Activated CD8-positive, alpha-beta T cell treated with anti-CD3 and anti-CD28 coated beads for 36 hours (primary cell): ENCODE results near the gene XXYLT1. TPM values are rescaled to one million over a fixed set of nuclear protein-coding genes. Genes with fewer than 3 reads are reported as not detected.
A peak's percentile ranks its signal among the peaks of the same experiment; 100 is the strongest.

Experiments
- ATAC-seq: fragments of 200-7000 bp; cut with Tn5 transposase; one replicate; pipeline ENCODE4 v1.10.0; 2021; ENCODE audit warnings: mild to moderate bottlenecking, moderate library complexity
- CTCF ChIA-PET: fragments of 350-600 bp; sonication (Branson Sonifier 250); formaldehyde crosslinking; loops from one replicate; lab custom pipeline; 2021; ENCODE audit warnings: antibody characterized with exemption; lab: Charles Lee
- POLR2A ChIA-PET: fragments of 350-600 bp; sonication (Branson Sonifier 250); formaldehyde crosslinking; loops from one replicate; lab custom pipeline; 2021; ENCODE audit warnings: antibody characterized with exemption; lab: Charles Lee
- DNase-seq: peaks from one replicate; pipeline ENCODE4 v3.0.0-alpha.2; 2020
- H3K27ac Mint-ChIP-seq: one replicate; pipeline ENCODE4 v1.8.0; 2021; ENCODE audit warnings: mild to moderate bottlenecking, mixed read lengths
- H3K27me3 Mint-ChIP-seq: one replicate; pipeline ENCODE4 v1.8.0; 2021; ENCODE audit warnings: mixed read lengths
- H3K36me3 Mint-ChIP-seq: one replicate; pipeline ENCODE4 v1.8.0; 2021; ENCODE audit warnings: low read depth, mixed read lengths
- H3K4me1 Mint-ChIP-seq: one replicate; pipeline ENCODE4 v1.8.0; 2021; ENCODE audit warnings: low read depth, mixed read lengths
- H3K4me3 Mint-ChIP-seq: one replicate; pipeline ENCODE4 v1.8.0; 2021; ENCODE audit warnings: mild to moderate bottlenecking, moderate library complexity, mixed read lengths
- H3K9me3 Mint-ChIP-seq: one replicate; pipeline ENCODE4 v1.8.0; 2021; ENCODE audit warnings: mixed read lengths
- intact Hi-C: fragments of 100-400 bp; cut with micrococcal nuclease; formaldehyde crosslinking; loops from one replicate; pipeline ENCODE4 v1.10.0; 2022
- total RNA-seq, 2 experiments: library from RNA; stranded (reverse); gene quantifications; one replicate each; pipeline ENCODE4 v1.2.3, GENCODE V29; 2021
- TF ChIP-seq, protein P1 (sequence below): fragments of 200-600 bp; IDR thresholded peaks from one replicate; pipeline ENCODE4 v1.8.0; 2022; ENCODE audit warnings: antibody characterized with exemption, mild to moderate bottlenecking

XXYLT1 gene
- total RNA-seq, 2 experiments from 2014 or later = 8.4 to 9.6 TPM

DNA sequence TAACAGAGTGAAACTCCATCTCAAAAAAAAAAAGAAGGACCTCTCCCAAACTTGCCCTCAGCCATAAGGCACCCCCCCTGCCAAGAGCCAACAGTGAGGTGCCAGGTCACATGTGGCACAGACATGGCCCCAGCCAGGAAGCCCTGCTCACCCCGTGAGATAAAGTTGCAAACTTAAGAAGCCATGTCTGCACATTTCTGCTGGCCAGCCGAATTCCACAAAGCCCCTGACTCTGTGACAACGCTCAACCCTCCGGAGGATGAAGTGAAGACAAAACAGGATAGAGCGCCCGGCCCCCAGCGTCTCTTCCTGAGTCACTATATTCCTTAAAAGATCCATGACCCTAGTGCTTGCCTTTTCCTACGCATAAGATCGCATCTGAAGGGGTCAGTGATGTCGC, 188.1 kb downstream of the XXYLT1 start:
- intact Hi-C loops = no loop called here
- H3K4me3 Mint-ChIP-seq = no peak overlapping the region
- H3K27me3 Mint-ChIP-seq = no peaks in the 10 kb centered on the region
- ChIA-PET CTCF (no interaction called here), POLR2A (no interaction called here)
- peaks cover 11% of the 10 kb centered on the region for H3K4me1 Mint-ChIP-seq
- H3K9me3 Mint-ChIP-seq = no peaks in the 10 kb centered on the region
- no peak for DNase-seq
- no peaks in the 10 kb centered on the region for H3K36me3 Mint-ChIP-seq
- TF ChIP-seq, protein P1, sequence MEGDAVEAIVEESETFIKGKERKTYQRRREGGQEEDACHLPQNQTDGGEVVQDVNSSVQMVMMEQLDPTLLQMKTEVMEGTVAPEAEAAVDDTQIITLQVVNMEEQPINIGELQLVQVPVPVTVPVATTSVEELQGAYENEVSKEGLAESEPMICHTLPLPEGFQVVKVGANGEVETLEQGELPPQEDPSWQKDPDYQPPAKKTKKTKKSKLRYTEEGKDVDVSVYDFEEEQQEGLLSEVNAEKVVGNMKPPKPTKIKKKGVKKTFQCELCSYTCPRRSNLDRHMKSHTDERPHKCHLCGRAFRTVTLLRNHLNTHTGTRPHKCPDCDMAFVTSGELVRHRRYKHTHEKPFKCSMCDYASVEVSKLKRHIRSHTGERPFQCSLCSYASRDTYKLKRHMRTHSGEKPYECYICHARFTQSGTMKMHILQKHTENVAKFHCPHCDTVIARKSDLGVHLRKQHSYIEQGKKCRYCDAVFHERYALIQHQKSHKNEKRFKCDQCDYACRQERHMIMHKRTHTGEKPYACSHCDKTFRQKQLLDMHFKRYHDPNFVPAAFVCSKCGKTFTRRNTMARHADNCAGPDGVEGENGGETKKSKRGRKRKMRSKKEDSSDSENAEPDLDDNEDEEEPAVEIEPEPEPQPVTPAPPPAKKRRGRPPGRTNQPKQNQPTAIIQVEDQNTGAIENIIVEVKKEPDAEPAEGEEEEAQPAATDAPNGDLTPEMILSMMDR = no peak
- no peak overlapping the region for H3K27ac Mint-ChIP-seq
- ATAC-seq = no peak

DNA sequence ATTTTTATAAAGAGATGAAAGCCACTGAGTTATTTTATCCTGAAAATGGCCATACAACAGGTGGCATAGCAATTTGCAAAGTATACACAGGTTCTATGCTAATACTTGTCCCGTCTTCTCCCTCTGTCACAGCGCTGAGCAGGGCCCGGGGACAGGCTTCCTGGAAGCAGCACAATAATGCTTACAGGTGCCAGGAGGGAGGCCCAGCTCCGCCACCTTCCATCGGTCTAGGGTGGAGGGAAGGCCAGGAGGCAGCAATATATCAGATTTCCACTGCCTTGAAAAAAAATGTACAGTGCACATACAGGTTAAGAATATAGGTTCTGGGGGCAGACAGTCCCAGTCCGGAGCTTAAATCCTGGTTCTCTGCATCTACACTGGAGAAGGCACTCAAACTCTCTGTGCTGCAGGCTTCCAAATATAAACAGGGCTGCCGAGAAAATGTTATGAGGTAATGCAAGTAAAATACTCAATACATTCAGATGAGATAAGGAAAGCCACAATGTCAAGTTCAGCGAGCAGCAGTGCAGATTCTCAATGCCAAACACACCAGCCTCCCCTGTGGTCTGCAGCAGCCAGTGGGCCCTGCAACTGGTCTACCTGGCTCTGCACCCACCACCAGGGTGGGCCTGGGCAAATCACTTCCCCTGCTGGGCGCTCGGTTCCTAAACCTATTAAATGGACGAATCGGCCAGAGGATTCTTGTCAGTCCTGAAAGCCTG, 189.6 kb downstream of the XXYLT1 start:
- Mint-ChIP-seq H3K4me3 (no peak overlapping the region), H3K4me1 (peaks cover 6% of the 10 kb centered on the region), H3K27me3 (no peaks in the 10 kb centered on the region), H3K36me3 (no peaks in the 10 kb centered on the region), H3K9me3 (no peaks in the 10 kb centered on the region), H3K27ac (no peak overlapping the region)
- TF ChIP-seq, protein P1 = no peak
- CTCF ChIA-PET = no interaction called here
- no peak for ATAC-seq
- intact Hi-C loops = no loop called here
- POLR2A ChIA-PET = no interaction called here
- DNase-seq = no peak

DNA sequence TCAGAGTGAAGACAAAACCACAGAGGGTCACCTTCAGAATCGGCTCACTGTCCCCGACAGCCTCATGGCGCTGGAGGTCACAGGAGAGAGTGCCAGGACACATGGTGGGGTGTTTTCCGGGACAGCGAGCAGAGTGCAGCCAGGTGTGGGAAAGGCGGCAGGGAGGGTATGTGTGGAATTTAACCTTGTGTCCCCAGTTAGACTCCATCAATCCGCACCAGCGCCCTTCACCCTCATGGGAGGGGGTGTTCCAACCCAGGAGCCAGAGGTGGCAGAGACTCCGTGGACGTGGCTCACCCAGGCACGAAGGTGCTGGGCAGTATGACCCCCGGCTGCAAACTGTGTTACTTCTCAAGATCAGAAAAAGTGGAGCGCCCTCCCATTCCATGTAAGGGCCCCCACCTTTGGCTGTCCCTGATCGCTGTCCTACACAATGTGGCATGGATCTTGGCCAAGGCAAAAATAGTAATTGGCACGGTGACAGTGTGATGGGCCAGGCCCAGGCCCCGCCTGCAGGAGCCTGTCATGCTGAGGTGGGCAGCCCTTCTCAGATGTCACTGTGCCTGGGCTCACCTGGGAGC, 190.3 kb downstream of the XXYLT1 start:
- Mint-ChIP-seq H3K4me3 (no peak overlapping the region), H3K9me3 (no peaks in the 10 kb centered on the region), H3K27ac (no peak overlapping the region), H3K36me3 (no peaks in the 10 kb centered on the region), H3K4me1 (peaks cover 9% of the 10 kb centered on the region), H3K27me3 (no peaks in the 10 kb centered on the region)
- DNase-seq (no peak), ATAC-seq (no peak)
- POLR2A ChIA-PET = no interaction called here
- CTCF ChIA-PET = no interaction called here
- intact Hi-C loops = no loop called here
- TF ChIP-seq, protein P1 = no peak

DNA sequence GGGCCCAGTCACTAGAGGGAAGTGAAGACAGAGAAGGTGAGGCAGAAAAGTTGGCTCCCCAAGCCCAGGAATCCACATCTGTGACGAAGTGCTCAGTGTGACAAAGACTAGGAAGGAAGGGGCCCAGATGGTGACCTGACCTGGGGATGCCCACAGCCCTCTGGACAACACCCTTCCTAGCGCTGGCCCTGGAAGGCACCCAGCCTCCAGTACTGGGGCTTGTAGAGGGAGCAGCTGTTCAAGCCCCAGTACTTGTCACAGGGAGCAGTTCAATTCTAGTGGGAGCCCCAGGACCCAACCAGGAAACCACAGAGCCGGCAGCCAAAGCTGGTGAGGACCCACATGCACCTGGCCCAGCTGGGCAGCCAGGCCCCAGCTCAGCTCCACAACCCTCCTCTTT, 190.8 kb downstream of the XXYLT1 start:
- ChIA-PET POLR2A (no interaction called here), CTCF (interaction anchor here (1.8 kb wide), 1 partner anchor 27 kb away, joined by 5 read pairs; no protein-coding TSS in a partner anchor)
- Mint-ChIP-seq H3K27me3 (no peaks in the 10 kb centered on the region), H3K4me1 (peaks cover 9% of the 10 kb centered on the region), H3K9me3 (no peaks in the 10 kb centered on the region), H3K27ac (no peak overlapping the region), H3K36me3 (no peaks in the 10 kb centered on the region), H3K4me3 (no peak overlapping the region)
- intact Hi-C loops = no loop called here
- TF ChIP-seq, protein P1 = no peak
- ATAC-seq (no peak), DNase-seq (no peak)

DNA sequence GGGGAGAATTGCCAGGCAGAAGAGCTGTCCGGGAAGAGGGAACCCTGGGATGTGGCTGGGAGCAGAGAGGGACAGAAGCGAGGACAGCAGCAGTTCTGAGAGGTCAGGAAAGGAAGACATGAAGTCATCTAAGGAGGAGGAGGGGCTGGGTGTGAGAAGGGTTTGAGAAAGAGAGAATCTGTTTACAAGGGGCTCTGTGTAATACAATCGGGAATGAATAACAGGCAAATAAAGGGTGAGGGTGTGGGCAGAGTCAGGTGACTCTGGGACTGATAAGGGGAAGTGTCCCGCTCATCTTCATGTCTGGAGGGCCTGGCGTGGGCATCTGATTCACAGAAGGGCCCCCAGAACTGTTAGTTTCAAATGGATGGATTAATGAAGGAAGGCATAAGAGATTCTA, 191.3 kb downstream of the XXYLT1 start:
- H3K9me3 Mint-ChIP-seq = no peaks in the 10 kb centered on the region
- peaks cover 9% of the 10 kb centered on the region for H3K4me1 Mint-ChIP-seq
- DNase-seq (no peak), ATAC-seq (no peak)
- CTCF ChIA-PET = interaction anchor here (1.8 kb wide), 1 partner anchor 27 kb away, joined by 5 read pairs; no protein-coding TSS in a partner anchor
- H3K27ac Mint-ChIP-seq = peak overlapping the region; percentile 0
- H3K4me3 Mint-ChIP-seq = no peak overlapping the region
- POLR2A ChIA-PET = no interaction called here
- no peaks in the 10 kb centered on the region for H3K27me3 Mint-ChIP-seq
- no peaks in the 10 kb centered on the region for H3K36me3 Mint-ChIP-seq
- intact Hi-C loops = no loop called here
- TF ChIP-seq, protein P1 = no peak
